GM19025 (cell line): ENCODE data around the gene HECTD3.

ENCODE experiments used
- ATAC-seq: cut with Tn5 transposase; IDR thresholded peaks from one replicate; pipeline ENCODE4 v1.9.1; 2021; ENCODE audit warnings: mild to moderate bottlenecking, low read depth, moderate library complexity; ENCODE audit not compliant: unreplicated experiment

The HECTD3 gene

DNA sequence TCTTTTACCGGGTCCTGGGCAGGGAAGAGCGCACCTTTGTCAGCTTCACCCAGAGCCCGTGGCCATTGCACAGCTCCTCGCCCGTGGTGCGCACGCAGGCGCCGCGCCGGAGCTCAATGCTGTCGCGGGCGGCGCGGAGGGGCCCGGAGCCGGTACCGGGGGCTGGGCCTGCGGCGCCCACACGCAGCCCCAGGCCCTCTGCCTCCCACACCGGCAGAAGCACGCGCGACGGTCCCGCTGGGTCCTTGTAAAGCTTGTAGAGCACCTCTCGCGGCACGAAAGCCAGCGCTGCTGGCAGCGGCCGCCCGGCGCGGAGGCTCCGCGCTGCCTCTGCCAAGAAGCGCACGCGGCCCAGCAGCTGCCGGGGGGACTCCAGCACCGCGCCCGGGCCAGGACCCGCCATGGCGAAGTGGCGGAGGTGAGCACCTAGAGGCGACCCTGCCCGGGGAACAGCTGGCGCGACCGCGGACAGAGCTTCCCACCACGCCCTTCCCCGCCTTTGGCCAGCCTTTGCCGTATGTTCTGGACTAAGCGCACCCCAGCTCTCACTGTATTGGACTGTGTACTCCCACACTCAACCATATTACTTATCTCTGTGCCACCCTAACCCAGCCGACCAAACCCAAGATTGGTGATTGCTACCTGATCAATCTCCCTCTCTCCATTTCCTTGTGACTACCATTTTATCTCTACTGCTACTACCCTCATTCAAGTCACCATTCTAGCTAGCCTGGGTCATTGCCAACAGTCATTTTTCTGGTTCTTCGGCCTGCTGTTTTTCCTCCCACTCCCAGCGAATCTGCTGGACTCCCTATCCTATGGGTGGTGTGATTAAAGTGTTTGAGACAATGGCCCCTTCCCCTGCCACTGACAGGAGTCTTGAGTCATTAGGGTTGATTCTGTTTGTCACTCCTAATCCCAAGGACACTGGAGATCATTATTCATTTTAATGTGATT lies at the start of gene HECTD3:
Gene HECTD3, minus strand, starts transcription at position 470 of the 957 bp plus-strand sequence. Its CDS starts 67 bp downstream, at position 403.
- ATAC-seq = peak; percentile 74

DNA sequence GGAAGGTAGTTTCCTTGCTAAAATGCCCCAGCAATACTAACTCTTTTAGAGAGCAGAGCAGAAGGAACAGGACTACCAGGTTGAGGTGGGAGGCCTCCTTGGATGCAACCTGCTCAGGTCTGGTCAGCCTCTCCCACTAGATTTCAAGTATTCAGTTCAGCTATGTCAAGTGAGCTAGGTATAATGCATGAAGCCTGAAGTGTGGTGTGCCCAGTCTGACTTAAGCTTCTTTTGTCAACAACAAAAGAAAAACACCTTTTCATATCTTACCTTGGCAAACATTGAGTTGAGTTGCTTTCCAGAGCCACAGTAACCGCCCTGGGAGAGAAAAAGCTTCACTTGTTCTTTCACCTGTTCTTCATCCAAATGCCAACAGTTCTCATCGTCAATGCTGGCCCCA lies 48.7 kb upstream of the HECTD3 start:
- ATAC-seq = no peak

DNA sequence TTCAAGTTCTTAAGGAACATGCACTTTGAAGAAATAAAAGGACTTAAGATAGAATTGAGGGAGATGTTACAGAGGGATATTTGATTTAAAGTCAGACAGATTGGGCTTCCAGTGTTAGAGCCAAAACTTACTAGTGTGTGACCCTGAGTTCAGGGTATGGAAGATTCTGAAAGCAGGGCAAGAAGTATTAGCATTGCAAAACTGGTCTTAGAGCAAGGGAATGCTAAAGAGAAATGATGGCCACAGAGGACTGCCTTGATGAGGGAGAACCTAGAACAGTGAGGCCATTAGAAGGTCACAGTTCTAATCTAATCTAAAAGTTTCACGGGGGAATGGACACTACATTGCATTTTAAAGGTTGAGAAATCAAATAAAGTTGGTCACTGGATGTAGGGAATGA lies 46.4 kb upstream of the HECTD3 start:
- no peak for ATAC-seq

DNA sequence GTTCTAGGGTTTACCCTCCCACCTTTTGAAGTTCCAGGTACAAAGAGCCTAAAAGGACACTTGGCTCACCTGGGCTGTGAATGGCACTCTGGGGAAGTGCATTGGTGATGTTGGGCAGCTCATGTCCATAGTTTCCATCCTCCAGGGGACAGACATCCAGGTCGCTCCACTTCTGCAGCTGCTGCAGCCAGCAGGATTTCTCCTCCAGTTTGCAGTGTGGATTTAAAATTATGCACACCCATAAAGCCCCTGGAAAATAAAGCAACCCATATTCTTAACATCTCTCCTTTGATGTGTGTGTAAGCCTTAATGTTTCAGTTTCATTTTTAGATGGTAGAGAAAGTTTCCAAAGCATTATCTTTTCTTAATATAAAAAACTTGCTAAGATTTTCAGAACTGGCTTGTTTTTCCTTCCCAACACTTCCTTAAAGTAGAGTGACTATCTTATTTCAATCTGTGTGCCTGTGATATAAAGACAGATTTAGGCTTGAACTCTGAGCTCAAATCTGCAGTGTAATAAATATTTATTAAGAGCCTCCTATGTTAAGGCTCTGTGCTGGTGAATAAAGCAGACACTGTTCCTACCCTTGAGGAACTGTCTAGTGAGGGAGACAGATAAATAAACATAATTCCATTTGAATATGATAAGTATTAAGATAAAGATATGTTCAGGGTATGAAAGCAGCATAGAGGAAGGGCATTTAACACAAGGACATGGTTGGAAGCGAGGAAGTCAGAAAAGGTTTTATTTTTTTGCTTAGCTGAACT lies 40.1 kb upstream of the HECTD3 start:
- ATAC-seq = no peak

DNA sequence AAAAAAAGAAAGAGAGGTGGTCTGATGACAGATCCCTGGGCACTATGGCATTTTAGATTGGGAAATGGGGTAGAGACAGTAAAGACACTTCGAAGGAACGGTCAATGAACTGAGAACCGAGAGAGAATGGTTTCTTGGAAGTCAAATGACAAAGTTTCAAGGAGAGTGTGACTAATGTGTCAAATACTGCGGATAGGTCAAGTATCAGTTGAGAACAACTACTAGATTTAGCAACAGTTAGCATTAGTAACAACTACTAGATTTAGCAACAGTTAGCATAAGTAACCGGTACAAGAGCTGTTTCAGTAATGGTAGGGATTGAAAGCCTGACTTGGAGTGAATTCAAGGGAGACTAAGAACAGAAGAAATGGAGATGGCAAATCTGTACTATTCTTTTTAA lies 35.9 kb upstream of the HECTD3 start:
- no peak for ATAC-seq

DNA sequence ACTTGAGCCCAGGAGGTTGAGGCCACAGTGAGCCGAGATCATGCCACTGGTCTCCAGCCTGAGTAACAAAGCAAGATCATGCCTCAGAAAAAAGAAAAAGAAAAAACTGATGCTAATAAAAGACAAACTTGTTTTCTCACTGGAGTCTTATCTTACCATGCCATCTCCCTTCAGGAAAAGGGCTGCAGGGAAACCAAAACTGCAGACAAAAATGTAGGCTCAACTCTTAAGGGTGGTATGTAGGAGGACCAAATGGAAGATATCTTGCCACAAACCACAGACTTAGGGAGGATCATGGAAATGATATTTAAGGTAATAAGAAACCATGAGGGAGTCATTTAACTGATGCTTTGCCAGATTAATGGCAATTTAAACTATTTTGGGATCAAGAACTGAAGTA lies 33.8 kb upstream of the HECTD3 start:
- ATAC-seq = no peak

DNA sequence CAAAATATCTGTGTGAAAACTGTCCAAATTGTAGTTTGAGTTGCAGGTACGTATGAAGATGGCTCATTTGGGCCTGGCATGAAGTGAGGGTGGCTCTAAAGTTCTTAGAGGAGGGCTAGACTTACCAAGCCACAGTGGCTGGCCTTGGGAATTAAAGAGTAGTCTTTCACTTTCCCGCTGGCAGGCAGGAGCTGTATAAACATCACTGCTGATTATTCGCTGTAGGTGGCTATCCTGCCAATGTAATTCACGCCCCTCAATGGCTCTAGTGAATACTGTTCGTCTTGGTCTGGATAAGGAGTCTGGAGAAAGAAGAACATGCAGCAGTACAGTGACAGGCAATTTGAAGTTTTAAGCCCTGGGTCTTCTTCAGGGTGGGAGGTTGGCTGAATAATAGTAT lies 32.0 kb upstream of the HECTD3 start:
- no peak for ATAC-seq

DNA sequence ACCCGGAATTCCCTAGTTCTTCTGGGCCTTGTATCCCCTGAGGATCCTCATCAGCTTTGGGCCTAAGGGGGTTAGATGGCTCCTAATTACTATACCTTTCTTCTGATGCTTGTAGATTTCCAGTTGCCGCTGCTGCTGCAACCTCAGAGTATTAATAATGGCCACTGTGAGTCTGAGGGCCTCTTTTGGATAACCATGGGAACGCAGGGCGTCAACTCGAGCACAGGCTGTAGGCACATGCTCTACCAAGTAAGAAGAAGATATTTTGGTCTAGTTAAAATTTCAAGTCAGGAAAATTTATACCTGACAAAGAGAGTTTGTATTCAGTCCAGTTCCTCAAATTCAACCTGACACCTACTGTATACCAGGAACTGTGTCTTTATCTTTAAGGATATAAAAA lies 29.2 kb upstream of the HECTD3 start:
- ATAC-seq = no peak

DNA sequence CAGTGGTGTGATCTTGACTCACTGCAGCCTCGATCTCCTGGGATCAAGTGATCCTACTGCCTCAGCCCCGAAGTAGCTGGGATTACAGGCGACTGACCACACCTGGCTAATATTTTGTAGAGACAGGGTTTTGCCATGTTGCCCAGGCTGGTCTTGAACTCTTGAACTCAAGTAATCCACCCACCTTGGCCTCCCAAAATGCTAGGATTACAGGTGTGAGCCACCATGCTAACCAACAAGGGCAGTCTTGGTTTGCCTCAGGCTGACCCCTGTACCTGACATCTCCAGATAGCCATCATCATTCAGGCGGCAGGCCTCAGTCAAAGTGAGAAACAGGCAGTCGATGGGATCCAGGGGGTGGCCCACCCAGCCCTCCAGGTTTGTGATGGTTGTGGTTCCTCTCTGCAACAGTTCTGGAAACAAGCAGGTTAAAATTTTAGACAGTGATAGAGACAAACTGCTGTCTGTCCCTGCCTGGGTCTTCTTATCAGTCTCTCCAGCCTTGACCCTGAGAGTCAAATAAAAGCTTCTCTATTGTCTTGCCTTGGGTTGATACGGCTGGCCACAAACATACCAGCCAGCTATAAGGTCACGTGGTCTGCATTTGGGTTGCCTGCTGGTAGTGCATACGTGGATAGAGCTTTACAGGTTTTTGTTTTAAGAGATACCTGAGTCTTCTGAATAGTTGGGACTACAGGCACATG lies 27.7 kb upstream of the HECTD3 start:
- no peak for ATAC-seq

DNA sequence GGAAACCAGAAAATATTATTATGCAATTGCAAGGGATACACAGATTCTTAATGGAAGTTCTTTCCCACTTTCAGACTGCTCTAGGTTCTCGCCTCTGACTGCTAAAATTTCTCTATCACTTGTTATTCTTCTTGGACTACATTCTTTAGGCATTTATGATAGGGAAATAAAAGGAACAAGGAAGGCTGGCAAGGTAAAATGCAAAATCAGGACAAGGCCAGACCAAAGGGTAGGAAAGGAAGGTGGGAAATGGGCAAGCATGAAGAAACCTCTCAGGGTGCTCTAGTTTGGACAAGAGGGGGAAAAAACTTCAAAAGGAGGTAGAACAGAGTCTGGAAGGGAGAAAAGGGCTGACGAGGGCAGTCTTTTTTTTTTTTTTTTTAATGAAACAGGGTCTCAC lies 27.1 kb upstream of the HECTD3 start:
- no peak for ATAC-seq

DNA sequence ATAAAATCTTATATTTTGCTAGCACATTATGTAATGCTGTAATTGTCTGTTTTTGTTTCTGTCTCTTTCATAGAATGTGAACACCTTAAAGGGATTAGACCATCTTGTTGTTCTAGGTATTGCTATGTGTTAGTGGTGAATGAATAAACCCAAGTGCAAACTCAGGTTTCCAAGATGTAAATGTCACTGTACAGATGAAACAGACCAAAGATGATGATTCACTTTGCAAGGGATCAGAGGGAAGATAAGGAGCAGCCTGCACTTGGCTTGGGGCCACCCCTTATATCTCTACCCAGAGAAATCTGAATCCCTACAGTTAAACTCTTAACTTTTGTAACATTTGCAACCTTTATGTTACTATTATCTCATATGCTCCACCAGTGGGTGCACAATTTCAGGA lies 26.3 kb upstream of the HECTD3 start:
- no peak for ATAC-seq

DNA sequence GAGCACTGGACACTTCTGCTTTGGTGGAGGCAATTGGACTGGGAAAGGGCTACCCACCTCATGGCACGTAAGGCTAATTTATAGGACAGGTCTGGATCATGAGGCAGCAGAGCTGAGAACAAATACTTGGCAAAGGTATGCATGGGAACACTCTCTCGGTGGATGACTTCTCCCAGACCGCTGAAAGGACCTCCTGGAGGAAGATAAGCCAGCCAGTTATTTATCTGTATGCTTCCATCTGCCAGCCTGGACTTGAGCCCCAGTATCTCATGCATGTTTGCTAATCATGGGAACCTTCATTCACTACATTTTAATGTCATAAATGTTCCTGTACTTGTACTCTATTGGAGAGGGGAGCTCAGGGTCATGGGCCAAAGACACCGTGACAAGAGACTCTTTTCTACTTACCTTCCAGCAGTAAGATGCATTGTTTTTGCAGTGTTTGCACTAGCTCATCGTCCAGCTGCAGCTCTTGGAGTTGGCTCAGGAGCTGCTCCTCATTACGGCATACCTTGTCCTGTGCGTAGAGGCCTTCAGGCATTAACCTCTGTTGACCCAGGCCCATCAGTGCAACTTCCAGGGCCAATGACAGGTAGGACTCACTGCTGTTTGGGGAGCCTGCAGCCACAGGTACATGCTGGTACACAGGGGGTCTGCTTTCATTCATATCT lies 24.6 kb upstream of the HECTD3 start:
- ATAC-seq = no peak

DNA sequence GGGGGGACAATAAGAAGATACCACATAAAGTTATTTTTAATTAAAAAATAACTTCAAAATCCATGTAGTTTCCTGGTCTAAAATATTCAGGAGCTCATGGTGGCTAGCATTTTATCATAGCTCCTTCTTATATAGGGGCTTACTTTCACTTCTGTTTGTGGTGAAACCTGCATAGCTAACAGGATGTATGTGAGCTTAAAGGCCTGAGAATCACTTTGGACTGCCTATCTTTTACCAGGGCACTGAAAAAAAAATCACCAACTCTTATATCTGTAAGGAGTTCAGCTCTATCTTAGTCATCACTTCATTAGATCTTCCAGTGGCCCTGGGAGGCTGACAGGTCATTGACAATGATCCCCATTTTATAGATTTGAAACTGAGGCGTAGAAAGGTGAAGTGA lies 22.2 kb upstream of the HECTD3 start:
- ATAC-seq = no peak

DNA sequence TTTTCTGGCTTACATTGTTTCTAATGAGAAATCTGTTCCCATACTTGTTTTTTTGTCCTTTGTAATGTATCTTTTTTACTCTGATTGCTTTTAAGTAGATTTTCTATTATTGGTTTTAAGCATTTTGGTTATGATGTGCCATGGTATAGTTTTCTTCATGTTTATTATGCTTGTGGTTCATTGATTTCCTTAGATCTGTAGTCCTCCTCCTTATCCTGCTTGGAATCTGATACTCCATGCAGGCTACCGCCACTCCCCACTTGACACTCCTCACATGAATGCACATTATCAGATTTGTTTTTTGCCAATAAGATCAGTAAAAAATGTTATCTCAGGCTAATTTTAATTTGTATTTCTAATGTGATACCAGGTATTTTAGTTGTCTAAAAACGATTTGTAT lies 21.7 kb upstream of the HECTD3 start:
- ATAC-seq = no peak

DNA sequence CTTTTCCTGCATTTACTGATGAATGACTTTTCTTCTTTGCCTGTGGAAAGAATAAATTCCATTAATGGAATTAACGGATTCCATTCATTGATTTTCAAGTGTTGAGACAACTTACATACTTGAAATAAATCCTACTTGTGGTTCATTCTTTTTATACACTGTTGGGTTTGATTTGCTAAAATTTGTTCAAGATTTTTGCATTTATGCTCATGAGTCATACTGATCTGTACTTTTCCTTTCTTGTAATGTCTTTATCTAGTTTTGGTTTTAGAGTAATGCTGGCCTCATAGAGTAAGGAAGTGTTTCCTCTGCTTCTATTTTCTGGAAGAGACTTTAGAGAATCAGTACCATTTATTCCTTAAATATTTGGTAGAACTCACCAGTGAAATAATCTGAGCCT lies 15.3 kb upstream of the HECTD3 start:
- ATAC-seq = no peak

DNA sequence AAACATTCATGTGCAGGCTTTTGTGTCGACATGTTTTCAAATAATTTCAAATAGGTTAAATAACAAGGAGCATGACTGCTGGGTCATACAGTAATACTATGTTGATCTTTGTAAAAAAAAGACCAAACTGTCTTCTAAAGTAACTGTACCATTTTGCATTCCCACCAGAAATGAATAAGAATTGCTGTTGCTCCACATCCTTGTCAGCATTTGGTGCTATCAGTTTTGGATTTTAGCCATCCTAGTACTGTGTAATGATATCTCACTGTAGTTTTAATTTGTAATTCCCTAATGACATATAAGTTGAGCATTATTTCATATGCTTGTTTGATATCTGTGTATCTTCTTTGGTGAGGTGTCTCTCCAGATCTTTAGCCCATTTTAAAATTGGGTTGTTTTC lies 12.5 kb upstream of the HECTD3 start:
- no peak for ATAC-seq

DNA sequence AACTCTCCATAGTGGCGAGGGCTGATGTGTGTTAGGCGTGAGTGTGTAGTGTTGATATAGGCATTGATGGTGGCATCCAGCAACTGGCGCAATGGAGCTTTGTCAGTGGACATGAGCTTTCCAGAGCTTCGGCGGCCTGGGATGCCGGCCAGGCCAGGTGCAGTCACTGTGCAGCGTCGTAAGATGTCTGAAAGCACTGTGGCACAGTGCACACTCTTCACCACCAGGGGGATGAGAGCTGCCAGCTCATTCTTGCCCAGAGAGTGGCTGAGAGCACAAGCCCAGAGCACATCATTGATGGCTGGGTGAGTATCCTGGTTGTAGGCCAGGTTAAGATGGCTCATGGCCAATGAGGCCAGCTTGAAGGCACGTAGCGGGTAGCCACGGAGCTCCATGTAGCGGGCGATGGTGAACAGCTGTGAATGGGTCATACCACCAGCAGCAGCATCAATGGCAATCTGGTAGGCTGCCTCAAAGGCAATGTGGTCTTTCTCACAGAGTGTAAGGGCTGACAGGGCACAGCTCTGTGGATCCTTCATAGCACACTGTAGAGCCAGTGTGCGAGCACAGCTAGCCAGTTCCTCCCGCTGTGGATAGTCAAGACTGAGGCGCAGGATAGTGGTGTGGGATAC lies 7.6 kb upstream of the HECTD3 start:
- ATAC-seq = no peak

DNA sequence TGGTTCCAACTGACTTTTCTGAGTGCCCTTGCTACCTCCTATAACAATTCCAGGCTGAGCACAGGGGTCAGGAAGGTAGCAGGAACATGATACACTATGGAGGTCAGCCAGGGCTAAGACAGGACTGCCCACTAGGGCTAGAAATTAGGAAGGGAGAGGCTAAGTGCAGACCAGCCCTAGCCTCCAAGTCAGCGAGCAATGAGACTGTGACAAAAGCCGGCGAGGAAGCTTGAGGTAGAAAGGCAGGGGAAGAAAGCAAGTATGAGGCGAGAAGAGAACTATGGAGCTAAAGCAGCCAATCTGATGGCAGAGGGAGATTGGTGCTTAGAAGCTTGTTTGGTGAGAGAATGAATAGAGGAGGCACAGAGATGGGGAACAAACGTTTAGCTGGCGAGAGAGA lies 5.6 kb upstream of the HECTD3 start:
- no peak for ATAC-seq

DNA sequence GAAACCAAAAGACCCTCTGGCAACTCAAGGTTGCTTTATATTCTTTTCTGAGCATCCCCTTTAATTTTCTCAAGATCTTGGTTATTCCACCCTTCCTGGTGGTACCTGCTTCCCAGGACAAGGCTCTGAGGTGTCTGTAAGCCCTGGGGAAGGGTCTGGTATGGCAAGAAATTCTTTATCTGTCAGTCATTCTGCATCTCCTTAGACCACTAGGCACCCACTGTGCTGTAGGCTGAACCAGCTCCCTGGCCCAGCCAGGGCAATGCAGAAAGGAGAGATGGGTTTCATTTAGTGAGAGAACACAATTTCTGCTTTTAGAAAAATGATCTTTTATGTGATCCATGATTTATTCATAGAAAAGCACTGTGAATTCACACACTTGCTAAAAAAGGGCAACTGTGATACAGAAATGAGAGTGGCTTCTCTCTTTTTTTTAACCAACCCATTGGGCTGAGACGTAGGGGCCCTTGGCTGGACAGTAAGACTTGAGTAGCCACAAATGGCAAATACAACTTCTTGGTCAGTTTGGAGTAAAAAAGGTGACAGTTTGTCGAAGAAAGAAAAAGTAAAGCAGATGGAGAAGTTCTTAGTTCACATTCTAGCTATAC lies 5.1 kb upstream of the HECTD3 start:
- no peak for ATAC-seq

DNA sequence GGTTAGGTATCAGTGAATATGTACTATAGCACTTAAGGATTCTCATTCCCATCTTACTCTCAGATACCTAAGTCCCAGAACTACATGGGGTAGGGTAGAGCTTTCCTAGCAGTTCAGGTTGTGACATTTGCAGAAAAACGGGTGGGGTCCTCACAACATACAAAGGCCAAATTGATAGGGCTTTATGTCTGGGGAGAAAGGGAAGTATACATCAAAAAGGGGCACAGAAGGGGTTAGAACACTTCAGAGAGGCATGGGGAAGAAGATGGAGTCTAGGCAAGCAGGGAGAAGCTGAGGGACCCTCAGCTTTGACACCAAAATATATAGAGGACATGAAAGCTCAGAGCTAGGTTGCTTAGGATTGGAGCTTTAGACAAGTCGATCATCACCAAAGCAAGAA lies 4.6 kb upstream of the HECTD3 start:
- ATAC-seq = no peak
